Putamen (tissue), 1 donor: Measurements from ENCODE around the gene GAD1.

ENCODE experiments used
- DNase-seq: peaks from one replicate; pipeline ENCODE4 v3.0.0-alpha.2; 2016; ENCODE audit warnings: low spot score

GAD1 gene

DNA sequence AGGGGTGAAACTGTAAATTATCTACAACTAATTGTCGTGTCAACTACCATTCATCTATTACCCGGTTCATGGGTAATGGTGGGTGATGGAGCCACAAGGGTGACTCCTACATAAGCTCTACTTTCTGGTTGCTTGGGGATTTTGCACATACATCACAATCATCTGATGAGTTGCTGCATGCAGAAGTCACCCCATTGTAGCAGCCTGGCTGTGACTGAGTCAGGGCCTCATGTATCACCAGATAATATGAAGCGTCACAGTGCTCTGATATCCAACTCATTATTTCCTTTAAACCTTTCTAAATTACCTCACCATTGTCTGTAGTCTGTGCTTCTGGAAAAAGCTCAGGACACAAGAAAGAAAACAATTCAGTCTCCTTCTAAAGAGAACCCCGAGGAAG lies 79.9 kb downstream of the GAD1 start:
- no peak for DNase-seq

DNA sequence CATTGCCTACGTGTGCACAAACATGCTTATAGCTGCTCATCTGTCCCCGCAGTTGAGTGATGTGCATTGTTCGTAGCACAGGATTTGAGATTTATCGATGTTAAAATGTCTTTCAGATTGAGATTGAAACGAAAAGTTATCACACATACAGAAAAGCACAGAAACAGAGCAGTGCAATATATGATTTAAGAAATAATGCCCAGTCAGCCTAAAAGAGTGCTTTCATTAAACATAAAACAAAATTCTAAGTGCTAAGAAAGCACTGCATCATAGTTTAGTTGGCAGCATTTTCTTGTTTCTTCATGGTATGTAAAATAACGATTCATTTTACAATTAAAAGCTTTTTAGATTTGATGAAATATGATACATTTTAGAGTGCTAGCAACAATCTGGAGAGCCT lies 80.4 kb downstream of the GAD1 start:
- DNase-seq: no peak

DNA sequence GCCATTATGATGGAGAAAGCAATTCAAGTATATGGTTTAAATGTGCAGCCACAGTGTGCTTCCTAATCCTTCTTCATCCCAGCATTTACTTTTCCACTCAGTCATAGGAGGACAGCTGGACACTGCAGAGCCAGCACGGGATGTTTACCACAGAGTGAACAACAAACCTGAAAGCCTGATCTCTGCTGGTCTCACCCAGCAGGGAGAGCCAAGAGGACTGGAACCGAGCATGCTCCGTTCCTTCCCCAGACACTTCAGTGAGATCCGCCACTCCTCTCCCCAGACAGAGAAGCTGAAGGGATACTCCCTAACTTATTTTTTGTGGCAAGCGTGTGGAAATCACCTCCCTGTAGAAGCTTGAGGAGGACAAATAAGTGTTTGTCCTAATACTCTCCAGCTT lies 89.2 kb downstream of the GAD1 start:
- no peak for DNase-seq
